K562 (cell line): ENCODE results near the gene VSIG1. TPM values are rescaled to one million over a fixed set of nuclear protein-coding genes. Genes with fewer than 3 reads are reported as not detected.

Experiments
- CBX1 ChIP-seq: sonication (generic); IDR thresholded peaks from 2 replicates; pipeline ENCODE4 v1.6.1; 2016; ENCODE audit warnings: antibody characterized with exemption, low read depth, mild to moderate bottlenecking
- CHD1 ChIP-seq: fragments of 200-600 bp; sonication (generic); IDR thresholded peaks from one replicate; pipeline ENCODE4 v1.6.1; 2012; ENCODE audit warnings: mild to moderate bottlenecking, moderate library complexity, low read length, inconsistent platforms
- EHMT2 ChIP-seq: fragments of 450-650 bp; IDR thresholded peaks from 2 replicates; pipeline ENCODE4 v1.6.1; 2018; ENCODE audit warnings: antibody characterized with exemption
- ELF4 ChIP-seq: fragments of 450-650 bp; formaldehyde crosslinking; IDR thresholded peaks from 2 replicates; pipeline ENCODE4 v1.4.0; 2022; ENCODE audit warnings: missing genetic modification characterization
- HDAC1 ChIP-seq, 2 experiments: fragments of 450-650 bp; IDR thresholded peaks; 2 replicates each; pipeline ENCODE4 v1.6.1; 2016 to 2017; ENCODE audit warnings: inconsistent platforms in 1 of 2, mild to moderate bottlenecking in 1 of 2, moderate library complexity in 1 of 2
- ILF3 ChIP-seq: fragments of 450-650 bp; IDR thresholded peaks from 2 replicates; pipeline ENCODE4 v1.6.1; 2018; ENCODE audit warnings: antibody characterized with exemption, mild to moderate bottlenecking, moderate library complexity, borderline replicate concordance
- KAT2B ChIP-seq: IDR thresholded peaks from one replicate; pipeline ENCODE4 v1.6.1; 2012; ENCODE audit warnings: low read depth, mild to moderate bottlenecking, control low read depth, inconsistent platforms, low read length, moderate library complexity
- KLF16 ChIP-seq: IDR thresholded peaks from 2 replicates; pipeline ENCODE4 v1.6.1; 2016; ENCODE audit warnings: antibody characterized with exemption
- MAX ChIP-seq: sonication (generic); formaldehyde crosslinking; IDR thresholded peaks from 2 replicates; pipeline ENCODE4 v1.9.0; 2022; ENCODE audit warnings: mild to moderate bottlenecking, missing genetic modification reagents
- NCOA2 ChIP-seq, 2 experiments: fragments of 450-650 bp; IDR thresholded peaks; 2 replicates each; pipeline ENCODE4 v1.6.1; 2018; ENCODE audit warnings: mild to moderate bottlenecking in 2 of 2, moderate library complexity in 1 of 2; ENCODE audit not compliant: partially characterized antibody in 2 of 2
- NR2C1 ChIP-seq, 2 experiments: fragments of 450-650 bp; IDR thresholded peaks; 2 replicates each; pipeline ENCODE4 v1.6.1; 2017; ENCODE audit warnings: mild to moderate bottlenecking in 2 of 2, antibody characterized with exemption in 1 of 2, inconsistent platforms in 1 of 2, missing compliant biosample characterization in 1 of 2, missing genetic modification characterization in 1 of 2
- PHF21A ChIP-seq: fragments of 450-650 bp; IDR thresholded peaks from 2 replicates; pipeline ENCODE4 v1.6.1; 2017; ENCODE audit warnings: low read depth, borderline replicate concordance
- RBM15 ChIP-seq: fragments of 200-400 bp; formaldehyde crosslinking; IDR thresholded peaks from 2 replicates; pipeline ENCODE4 v1.6.1; 2018; ENCODE audit warnings: mild to moderate bottlenecking, low read length, moderate library complexity; ENCODE audit not compliant: insufficient read depth
- SNIP1 ChIP-seq: fragments of 450-650 bp; IDR thresholded peaks from 2 replicates; pipeline ENCODE4 v1.7.1; 2017; ENCODE audit warnings: low read depth, mild to moderate bottlenecking
- SPI1 ChIP-seq: IDR thresholded peaks from 2 replicates; pipeline ENCODE4 v1.6.1; 2011; ENCODE audit warnings: low read depth, low read length, control low read depth, borderline replicate concordance
- SRSF9 ChIP-seq: fragments of 200-400 bp; formaldehyde crosslinking; IDR thresholded peaks from 2 replicates; pipeline ENCODE4 v1.6.1; 2017; ENCODE audit warnings: low read depth, low read length, borderline replicate concordance
- TEAD4 ChIP-seq, 2 experiments: sonication (generic) in 1 of 2; formaldehyde crosslinking in 1 of 2; IDR thresholded peaks; 2 replicates each; pipeline versions ENCODE4 v1.6.1 to v1.8.0; 2012 to 2022; ENCODE audit warnings: borderline replicate concordance in 1 of 2, inconsistent platforms in 1 of 2, low read length in 1 of 2, mild to moderate bottlenecking in 1 of 2, missing genetic modification reagents in 1 of 2
- ZNF140 ChIP-seq: fragments of 250-450 bp; sonication (Bioruptor Pico); IDR thresholded peaks from 2 replicates; pipeline ENCODE4 v1.8.0; 2021; ENCODE audit warnings: moderate library complexity, mild to moderate bottlenecking, inconsistent platforms
- ZNF274 ChIP-seq: IDR thresholded peaks from 2 replicates; pipeline ENCODE4 v1.6.1; 2011; ENCODE audit warnings: low read depth, mild to moderate bottlenecking, low read length, moderate library complexity, borderline replicate concordance
- ZNF586 ChIP-seq: fragments of 450-650 bp; formaldehyde crosslinking; conservative IDR thresholded peaks from 2 replicates; pipeline ENCODE4 v1.4.0; 2020; ENCODE audit warnings: mild to moderate bottlenecking, moderate library complexity
- ZNF644 ChIP-seq: fragments of 200-800 bp; sonication (Bioruptor generic); IDR thresholded peaks from 2 replicates; pipeline ENCODE4 v1.6.1; 2016; ENCODE audit warnings: low read depth, missing genetic modification characterization, missing compliant biosample characterization
- polyA plus RNA-seq, 8 experiments: library from polyadenylated mRNA; depleted of rRNA in 4 of 8; stranded (reverse) in 5 of 8; unstranded in 3 of 8; fragments of >200 nt; fragmentation: Nextera tagmentation in 2 of 8; fragmentation: Illumina TruSeq in 1 of 8; extraction: Ambion mirVana in 2 of 8; extraction: Trizol in 1 of 8; gene quantifications; 2 replicates each; pipeline versions ENCODE4 v1.2.1 to v1.2.3, GENCODE V29; 2011 to 2014; ENCODE audit warnings: inconsistent platforms in 1 of 8, missing spikeins in 1 of 8
- total RNA-seq, 7 experiments: library from RNA; depleted of rRNA in 6 of 7; stranded (reverse); fragments of >200 nt in 6 of 7; fragmentation: Illumina TruSeq in 2 of 7; extraction: Trizol in 2 of 7; gene quantifications; 2 replicates each; pipeline versions ENCODE4 v1.2.1 to v1.2.3, GENCODE V29; 2011 to 2021; ENCODE audit warnings: low replicate concordance in 1 of 7
- TF ChIP-seq, protein P1 (sequence below): sonication (generic); formaldehyde crosslinking; IDR thresholded peaks from 2 replicates; pipeline ENCODE4 v1.8.0; 2023; ENCODE audit warnings: mild to moderate bottlenecking, missing genetic modification reagents
- TF ChIP-seq, protein P2 (sequence below): fragments of 250-450 bp; sonication (Bioruptor Pico); IDR thresholded peaks from 2 replicates; pipeline ENCODE4 v1.9.0; 2021; ENCODE audit warnings: mild to moderate bottlenecking
- TF ChIP-seq, protein P3 (sequence below): fragments of 250-450 bp; sonication (Bioruptor Pico); IDR thresholded peaks from 2 replicates; pipeline ENCODE4 v1.5.0; 2020; ENCODE audit warnings: mild to moderate bottlenecking, borderline replicate concordance

The VSIG1 gene
- total and polyA plus RNA-seq, 9 of the 15 experiments (the other 6 are each of a cell fraction or from before 2014, with no cell fraction given) = not detected

DNA sequence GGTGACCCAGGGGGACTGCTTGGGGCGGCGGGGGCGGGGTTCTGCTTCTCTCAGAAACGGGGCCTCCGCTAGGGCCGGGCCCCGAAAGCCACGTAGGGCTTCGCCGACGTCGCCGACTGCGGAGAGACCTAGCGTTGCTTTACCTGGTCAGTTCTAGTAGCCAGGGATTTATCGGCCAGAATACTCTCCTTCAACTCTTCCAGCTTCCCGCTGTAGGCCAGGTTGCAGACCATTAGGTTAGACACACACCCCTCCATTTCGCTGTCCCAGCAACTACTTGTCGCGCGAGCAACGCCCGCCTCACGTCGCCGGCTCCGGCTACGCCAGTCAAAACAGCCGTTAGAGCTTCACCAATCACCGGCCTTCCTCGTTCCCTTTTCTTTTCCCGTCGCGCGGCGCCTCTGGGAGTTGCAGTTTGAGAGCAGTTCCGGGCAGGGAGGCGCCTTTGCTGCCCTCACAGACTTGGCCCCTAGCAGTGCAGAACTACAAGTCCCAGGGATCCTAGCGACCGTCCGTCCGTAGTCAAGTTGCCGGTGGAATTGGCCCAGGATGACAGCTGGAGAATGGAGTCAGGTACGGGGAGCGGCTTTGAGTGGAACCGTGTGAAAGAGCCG lies 46.5 kb downstream of the VSIG1 start, which contains the start of the genes ATG4A and PSMD10 (continued):
- TF ChIP-seq SNIP1 (no peak), SRSF9 (no peak), KAT2B (no peak), CBX1 (no peak), RBM15 (no peak), ILF3 (no peak), NCOA2 (IDR thresholded peaks at IDR 0.05; ENCODE audit: partially characterized antibody in 2 of 2) (no peak), PHF21A (no peak), MAX (CRISPR knock-in tag) (no peak), CHD1 (no peak), SPI1 (peak; percentile 29; the same call in 1 of the 2 replicates), KLF16 (no peak), ZNF644 (peak; percentile 16; the same call in 1 of the 2 replicates), EHMT2 (no peak), ZNF140 (CRISPR knock-in tag) (no peak), HDAC1 (IDR thresholded peaks at IDR 0.05) (peak in 1 of 2 experiments; percentile 63; a peak in 2 of 4 replicates), NR2C1 (IDR thresholded peaks at IDR 0.05) (0 out of 2 replicates have a peak, but pooled peaks have one; percentile 44), NR2C1 (tag; IDR thresholded peaks at IDR 0.05) (peak; percentile 80), TEAD4 (IDR thresholded peaks at IDR 0.05; ENCODE audit: low read length) (no peak), TEAD4 (CRISPR knock-in tag; IDR thresholded peaks at IDR 0.05; ENCODE audit: borderline replicate concordance) (no peak), ZNF274 (no peak), ZNF586 (no peak), ELF4 (CRISPR knock-in tag) (no peak)
- TF ChIP-seq, protein P1, sequence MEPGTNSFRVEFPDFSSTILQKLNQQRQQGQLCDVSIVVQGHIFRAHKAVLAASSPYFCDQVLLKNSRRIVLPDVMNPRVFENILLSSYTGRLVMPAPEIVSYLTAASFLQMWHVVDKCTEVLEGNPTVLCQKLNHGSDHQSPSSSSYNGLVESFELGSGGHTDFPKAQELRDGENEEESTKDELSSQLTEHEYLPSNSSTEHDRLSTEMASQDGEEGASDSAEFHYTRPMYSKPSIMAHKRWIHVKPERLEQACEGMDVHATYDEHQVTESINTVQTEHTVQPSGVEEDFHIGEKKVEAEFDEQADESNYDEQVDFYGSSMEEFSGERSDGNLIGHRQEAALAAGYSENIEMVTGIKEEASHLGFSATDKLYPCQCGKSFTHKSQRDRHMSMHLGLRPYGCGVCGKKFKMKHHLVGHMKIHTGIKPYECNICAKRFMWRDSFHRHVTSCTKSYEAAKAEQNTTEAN = no peak
- TF ChIP-seq, protein P2, sequence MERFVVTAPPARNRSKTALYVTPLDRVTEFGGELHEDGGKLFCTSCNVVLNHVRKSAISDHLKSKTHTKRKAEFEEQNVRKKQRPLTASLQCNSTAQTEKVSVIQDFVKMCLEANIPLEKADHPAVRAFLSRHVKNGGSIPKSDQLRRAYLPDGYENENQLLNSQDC (CRISPR knock-in tag) = 0 out of 2 replicates have a peak, but pooled peaks have one; percentile 14
- TF ChIP-seq, protein P3, sequence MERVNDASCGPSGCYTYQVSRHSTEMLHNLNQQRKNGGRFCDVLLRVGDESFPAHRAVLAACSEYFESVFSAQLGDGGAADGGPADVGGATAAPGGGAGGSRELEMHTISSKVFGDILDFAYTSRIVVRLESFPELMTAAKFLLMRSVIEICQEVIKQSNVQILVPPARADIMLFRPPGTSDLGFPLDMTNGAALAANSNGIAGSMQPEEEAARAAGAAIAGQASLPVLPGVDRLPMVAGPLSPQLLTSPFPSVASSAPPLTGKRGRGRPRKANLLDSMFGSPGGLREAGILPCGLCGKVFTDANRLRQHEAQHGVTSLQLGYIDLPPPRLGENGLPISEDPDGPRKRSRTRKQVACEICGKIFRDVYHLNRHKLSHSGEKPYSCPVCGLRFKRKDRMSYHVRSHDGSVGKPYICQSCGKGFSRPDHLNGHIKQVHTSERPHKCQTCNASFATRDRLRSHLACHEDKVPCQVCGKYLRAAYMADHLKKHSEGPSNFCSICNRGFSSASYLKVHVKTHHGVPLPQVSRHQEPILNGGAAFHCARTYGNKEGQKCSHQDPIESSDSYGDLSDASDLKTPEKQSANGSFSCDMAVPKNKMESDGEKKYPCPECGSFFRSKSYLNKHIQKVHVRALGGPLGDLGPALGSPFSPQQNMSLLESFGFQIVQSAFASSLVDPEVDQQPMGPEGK (CRISPR knock-in tag) = no peak
